Panc1 (cell line): Measurements from ENCODE around the gene CLDN7. TPM values are rescaled to one million over a fixed set of nuclear protein-coding genes. Genes with fewer than 3 reads are reported as not detected.

ENCODE experiments used
- ATAC-seq: fragments of 200-7000 bp; cut with Tn5 transposase; 2 replicates; pipeline ENCODE4 v1.9.1; 2020; ENCODE audit warnings: mild to moderate bottlenecking, moderate library complexity
- BruUV-seq: library from RNA; stranded (reverse); fragments of 400-500 nt; replicated peaks from 2 replicates; lab custom pipeline; 2021; lab: Mats Ljungman, UMichigan
- CTCF ChIA-PET: fragments of 300-600 bp; sonication (Branson Sonifier 250); formaldehyde crosslinking; loops from one replicate; lab custom pipeline; 2022; ENCODE audit warnings: antibody characterized with exemption; lab: Charles Lee
- POLR2A ChIA-PET: fragments of 300-600 bp; sonication (Branson Sonifier 250); formaldehyde crosslinking; loops from one replicate; lab custom pipeline; 2022; ENCODE audit warnings: antibody characterized with exemption; lab: Charles Lee
- DNase-seq: peaks from one replicate; pipeline ENCODE4 v3.0.0-alpha.2; 2010; ENCODE audit warnings: low read depth, low spot score
- H3K27ac ChIP-seq: 2 replicates; pipeline ENCODE4 v1.5.1; 2011; ENCODE audit warnings: mild to moderate bottlenecking, low read length, inconsistent platforms
- H3K27me3 ChIP-seq: fragments of 200-500 bp; sonication (Bioruptor generic); 2 replicates; pipeline ENCODE4 v1.6.0; 2014; ENCODE audit warnings: low read length, inconsistent platforms; ENCODE audit not compliant: control insufficient read depth, insufficient read depth
- H3K36me3 ChIP-seq: fragments of 200-500 bp; sonication (Bioruptor generic); 2 replicates; pipeline ENCODE4 v1.5.1; 2014; ENCODE audit warnings: inconsistent platforms, mild to moderate bottlenecking, low read length, moderate library complexity; ENCODE audit not compliant: control insufficient read depth, insufficient read depth
- H3K4me1 ChIP-seq: 2 replicates; pipeline ENCODE4 v1.5.1; 2011; ENCODE audit warnings: inconsistent platforms, mild to moderate bottlenecking, low read length, moderate library complexity; ENCODE audit not compliant: control insufficient read depth, insufficient read depth
- H3K4me3 ChIP-seq, 2 experiments: 2 replicates each; pipeline ENCODE4 v1.5.1; 2011 to 2012; ENCODE audit warnings: low read depth in 2 of 2, low read length in 2 of 2, mild to moderate bottlenecking in 2 of 2, inconsistent platforms in 1 of 2, moderate library complexity in 1 of 2
- H3K9me3 ChIP-seq: fragments of 200-500 bp; sonication (Bioruptor generic); 2 replicates; pipeline ENCODE4 v1.5.1; 2014; ENCODE audit warnings: low read depth, mild to moderate bottlenecking, inconsistent platforms, low read length, moderate library complexity; ENCODE audit not compliant: control insufficient read depth, insufficient read depth
- CTCF ChIP-seq: fragments of 450-650 bp; IDR thresholded peaks from 2 replicates; pipeline ENCODE4 v1.5.1; 2017; ENCODE audit warnings: mild to moderate bottlenecking
- POLR2AphosphoS5 ChIP-seq: IDR thresholded peaks from 2 replicates; pipeline ENCODE4 v1.6.1; 2012; ENCODE audit warnings: mild to moderate bottlenecking, low read depth, low read length, moderate library complexity
- REST ChIP-seq, 2 experiments: IDR thresholded peaks; 2 replicates each; pipeline ENCODE4 v1.6.1; 2011 to 2012; ENCODE audit warnings: low read depth in 2 of 2, control low read depth in 1 of 2, low read length in 1 of 2, mild to moderate bottlenecking in 1 of 2, moderate library complexity in 1 of 2; ENCODE audit not compliant: insufficient read depth in 1 of 2
- SIN3A ChIP-seq: IDR thresholded peaks from 2 replicates; pipeline ENCODE4 v1.6.1; 2012; ENCODE audit warnings: low read depth, mild to moderate bottlenecking, low read length, moderate library complexity, borderline replicate concordance; ENCODE audit not compliant: insufficient read depth
- TCF7L2 ChIP-seq: IDR thresholded peaks from 2 replicates; pipeline ENCODE4 v1.6.1; 2011; ENCODE audit warnings: mild to moderate bottlenecking, low read depth, low read length, inconsistent platforms
- in situ Hi-C: cut with HindIII; loops from 2 replicates; pipeline ENCODE4 v1.10.0; 2016; ENCODE audit warnings: low sequenced_read_pairs, low pct_unique_long_range_greater_than_20kb
- intact Hi-C: fragments of 100-400 bp; cut with micrococcal nuclease; formaldehyde crosslinking; loops from one replicate; pipeline ENCODE4 v1.10.0; 2022; ENCODE audit not compliant: unreplicated experiment
- total RNA-seq: library from RNA; stranded (reverse); gene quantifications from one replicate; pipeline ENCODE4 v1.2.1, GENCODE V29; 2021; ENCODE audit not compliant: unreplicated experiment

CLDN7 gene
- total RNA-seq, 1 experiment from 2014 or later: 43.1 TPM

- Histone ChIP-seq H3K4me3 (peak overlapping the region; percentile 46 to 64), H3K27ac (peak overlapping the region; percentile 63; the same call in 1 of the 2 replicates), H3K27me3 (no peaks in the 10 kb centered on the region), H3K9me3 (no peaks in the 10 kb centered on the region), H3K4me1 (no peaks in the 10 kb centered on the region), H3K36me3 (no peaks in the 10 kb centered on the region)
- CTCF ChIA-PET: interaction anchor here (1.0 to 1.8 kb wide), 2 partner anchors 16 to 33 kb away, joined by 4 to 13 read pairs; no protein-coding TSS in a partner anchor
- intact Hi-C loops (loop anchor here (2.0 kb wide), 1 partner anchor 16 kb away; no protein-coding TSS in a partner anchor), in situ Hi-C loops (no loop called here)
- TF ChIP-seq TCF7L2: no peak
- TF ChIP-seq CTCF: peak; percentile 94
- no peak for TF ChIP-seq POLR2AphosphoS5
- peak; percentile 87 for ATAC-seq
- DNase-seq: peak; percentile 80
- POLR2A ChIA-PET: interaction anchor here (1.0 kb wide), 1 partner anchor 33 kb away, joined by 3 read pairs; no protein-coding TSS in a partner anchor
- BruUV-seq: no TSS peak
These were observed 18.3 kb upstream of the CLDN7 start for GRCh38 chr17:7280519-7281073.

- in situ Hi-C loops (no loop called here), intact Hi-C loops (no loop called here)
- CTCF ChIA-PET: no interaction called here
- Histone ChIP-seq H3K4me1 (no peaks in the 10 kb centered on the region), H3K27me3 (no peaks in the 10 kb centered on the region), H3K36me3 (no peaks in the 10 kb centered on the region), H3K9me3 (no peaks in the 10 kb centered on the region), H3K4me3 (no peak overlapping the region), H3K27ac (no peak overlapping the region)
- DNase-seq (no peak), ATAC-seq (no peak)
- TF ChIP-seq REST (IDR thresholded peaks at IDR 0.05; ENCODE audit: insufficient read depth in 1 of 2, low read depth in 2 of 2, low read length in 1 of 2) (no peak), CTCF (no peak), POLR2AphosphoS5 (no peak), TCF7L2 (no peak), SIN3A (no peak)
- no TSS peak for BruUV-seq
- POLR2A ChIA-PET: no interaction called here
These were observed 17.2 kb upstream of the CLDN7 start for GRCh38 chr17:7279448-7279847.
